MM.1S (cell line): ENCODE data around the gene AIP.

Source experiments
- DNase-seq: peaks from one replicate; pipeline ENCODE4 v3.0.0-alpha.2; 2015
- H2AFZ ChIP-seq: fragments of 300-600 bp; sonication (generic); 2 replicates; pipeline ENCODE4 v1.6.0; 2016; ENCODE audit warnings: antibody characterized with exemption, low read length
- H3F3A ChIP-seq: fragments of 300-600 bp; sonication (generic); 2 replicates; pipeline ENCODE4 v1.6.1; 2016; ENCODE audit warnings: mild to moderate bottlenecking, antibody characterized with exemption, low read length, moderate library complexity, mixed read lengths; ENCODE audit not compliant: insufficient read depth
- H3K27ac ChIP-seq: fragments of 300-600 bp; sonication (generic); 2 replicates; pipeline ENCODE4 v1.5.1; 2016; ENCODE audit warnings: mild to moderate bottlenecking, low read length
- H3K27me3 ChIP-seq: fragments of 300-600 bp; sonication (generic); replicated peaks from 2 replicates; pipeline ENCODE4 v1.6.0; 2016; ENCODE audit warnings: low read length; ENCODE audit not compliant: insufficient read depth
- H3K36me3 ChIP-seq: fragments of 300-600 bp; sonication (generic); replicated peaks from 2 replicates; pipeline ENCODE4 v1.6.1; 2016; ENCODE audit warnings: mild to moderate bottlenecking, low read length, mixed read lengths; ENCODE audit not compliant: insufficient read depth
- H3K4me1 ChIP-seq: fragments of 300-600 bp; sonication (generic); 2 replicates; pipeline ENCODE4 v1.6.1; 2016; ENCODE audit warnings: low read length, mixed read lengths
- H3K4me2 ChIP-seq: fragments of 300-600 bp; sonication (generic); 2 replicates; pipeline ENCODE4 v1.6.0; 2016; ENCODE audit warnings: low read depth, low read length
- H3K4me3 ChIP-seq: fragments of 300-600 bp; sonication (generic); 2 replicates; pipeline ENCODE4 v1.5.1; 2016; ENCODE audit warnings: low read length, mixed read lengths
- H3K79me2 ChIP-seq: fragments of 300-600 bp; sonication (generic); 2 replicates; pipeline ENCODE4 v1.6.1; 2016; ENCODE audit warnings: mixed run types, low read length, mixed read lengths
- H3K9ac ChIP-seq: fragments of 300-600 bp; sonication (generic); 2 replicates; pipeline ENCODE4 v1.6.1; 2016; ENCODE audit warnings: low read length, mixed read lengths
- H3K9me2 ChIP-seq: fragments of 300-600 bp; sonication (generic); replicated peaks from 2 replicates; pipeline ENCODE4 v1.6.1; 2016; ENCODE audit warnings: mild to moderate bottlenecking, low read length, mixed read lengths; ENCODE audit not compliant: insufficient read depth
- H3K9me3 ChIP-seq: fragments of 300-600 bp; sonication (generic); replicated peaks from 2 replicates; pipeline ENCODE4 v1.6.1; 2016; ENCODE audit warnings: mild to moderate bottlenecking, low read length, mixed read lengths; ENCODE audit not compliant: insufficient read depth
- H4K20me1 ChIP-seq: fragments of 300-600 bp; sonication (generic); 2 replicates; pipeline ENCODE4 v1.6.1; 2016; ENCODE audit warnings: mild to moderate bottlenecking, low read length, moderate library complexity, mixed read lengths; ENCODE audit not compliant: insufficient read depth
- CTCF ChIP-seq: fragments of 300-600 bp; sonication (generic); IDR thresholded peaks from 2 replicates; pipeline ENCODE4 v1.5.1; 2016; ENCODE audit warnings: antibody characterized with exemption, low read length, mixed read lengths
- EZH2 ChIP-seq: fragments of 300-600 bp; sonication (generic); optimal IDR thresholded peaks from 2 replicates; pipeline ENCODE3; 2017; ENCODE audit warnings: low read depth, mild to moderate bottlenecking, antibody characterized with exemption, low read length, mixed read lengths
- EZH2phosphoT487 ChIP-seq: fragments of 300-600 bp; sonication (generic); IDR thresholded peaks from 2 replicates; pipeline ENCODE4 v1.6.1; 2018; ENCODE audit warnings: antibody characterized with exemption, low read length

Gene AIP

GRCh38 chr11:67532889-67533288, 50.1 kb downstream of the AIP start:
- Histone ChIP-seq H3K36me3 (no peaks in the 10 kb centered on the region), H3K4me2 (no peak overlapping the region), H3K27ac (no peak overlapping the region), H4K20me1 (no peaks in the 10 kb centered on the region), H3F3A (no peaks in the 10 kb centered on the region), H3K9me3 (no peaks in the 10 kb centered on the region), H3K79me2 (no peaks in the 10 kb centered on the region), H2AFZ (no peak overlapping the region), H3K9ac (no peak overlapping the region), H3K4me3 (no peak overlapping the region), H3K27me3 (peaks cover 37% of the 10 kb centered on the region), H3K4me1 (no peaks in the 10 kb centered on the region), H3K9me2 (no peaks in the 10 kb centered on the region)
- DNase-seq = no peak
- TF ChIP-seq EZH2phosphoT487 (no peak), CTCF (no peak), EZH2 (no peak)

DNA sequence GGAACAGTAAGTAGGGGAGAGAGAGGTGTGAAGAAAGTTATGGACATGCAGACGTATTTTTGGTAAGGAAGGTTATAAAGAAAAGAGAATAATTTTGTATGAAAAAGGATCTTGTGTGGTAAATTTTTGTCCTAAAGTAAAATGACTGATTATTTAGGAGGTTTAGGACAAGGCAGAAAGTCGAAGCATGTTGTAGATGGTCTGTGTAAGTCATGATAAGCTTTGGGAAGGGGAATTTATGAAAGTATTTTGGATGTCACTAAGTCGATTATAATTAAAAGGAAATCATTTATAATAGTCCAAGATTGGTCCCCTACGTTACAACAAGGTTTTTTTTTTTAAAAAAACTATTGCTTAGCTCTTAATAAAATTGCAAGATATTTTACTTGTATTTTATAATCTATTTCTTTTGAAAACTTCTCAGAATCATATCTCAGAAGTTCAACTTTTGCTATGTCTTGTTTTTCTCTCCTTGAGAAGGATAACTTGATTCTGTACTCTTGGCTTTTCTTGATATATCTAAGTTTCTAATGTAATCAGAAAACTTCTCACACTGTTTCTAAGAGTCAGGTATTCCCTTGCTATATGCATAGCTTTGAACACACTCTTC, 51.3 kb downstream of the AIP start:
- no peaks in the 10 kb centered on the region for H3K9me2 ChIP-seq
- H3K27ac ChIP-seq = no peak overlapping the region
- H3K36me3 ChIP-seq = no peaks in the 10 kb centered on the region
- no peaks in the 10 kb centered on the region for H3F3A ChIP-seq
- H3K4me3 ChIP-seq = no peak overlapping the region
- H3K9ac ChIP-seq = no peak overlapping the region
- H3K9me3 ChIP-seq = no peaks in the 10 kb centered on the region
- H4K20me1 ChIP-seq = no peaks in the 10 kb centered on the region
- no peak overlapping the region for H3K4me2 ChIP-seq
- no peak overlapping the region for H2AFZ ChIP-seq
- DNase-seq = no peak
- H3K4me1 ChIP-seq = no peaks in the 10 kb centered on the region
- no peak for TF ChIP-seq CTCF
- TF ChIP-seq EZH2 = no peak
- TF ChIP-seq EZH2phosphoT487 = no peak
- peaks cover 28% of the 10 kb centered on the region for H3K27me3 ChIP-seq
- H3K79me2 ChIP-seq = no peaks in the 10 kb centered on the region

GRCh38 chr11:67535561-67535960, 52.7 kb downstream of the AIP start:
- Histone ChIP-seq H3K9me3 (no peaks in the 10 kb centered on the region), H3F3A (no peaks in the 10 kb centered on the region), H3K36me3 (no peaks in the 10 kb centered on the region), H3K9ac (no peak overlapping the region), H3K4me3 (no peak overlapping the region), H3K27me3 (peaks cover 14% of the 10 kb centered on the region), H3K79me2 (no peaks in the 10 kb centered on the region), H3K9me2 (no peaks in the 10 kb centered on the region), H3K4me2 (no peak overlapping the region), H3K27ac (no peak overlapping the region), H2AFZ (no peak overlapping the region), H4K20me1 (no peaks in the 10 kb centered on the region), H3K4me1 (no peaks in the 10 kb centered on the region)
- DNase-seq = no peak
- no peak for TF ChIP-seq EZH2
- TF ChIP-seq EZH2phosphoT487 = no peak
- TF ChIP-seq CTCF = no peak
